Sigmoid colon (tissue), 4 donors: ENCODE data around the gene PHKA1.

Source experiments
- CTCF ChIP-seq, 4 experiments: fragments of 450-650 bp in 3 of 4; fragments of 200-600 bp in 1 of 4; IDR thresholded peaks; one replicate each; pipeline ENCODE4 v1.5.1; 2016 to 2019; ENCODE audit warnings: antibody characterized with exemption in 4 of 4, mild to moderate bottlenecking in 3 of 4, moderate library complexity in 2 of 4
- POLR2AphosphoS5 ChIP-seq, 4 donors: sonication (generic); formaldehyde crosslinking; IDR thresholded peaks; one replicate each; pipeline ENCODE4 v1.6.1; 2017; ENCODE audit warnings: antibody characterized with exemption in 4 of 4

GRCh38 chrX:72576141-72576894, 137.8 kb downstream of the PHKA1 start:
- TF ChIP-seq CTCF (IDR thresholded peaks at IDR 0.05) (no peak), POLR2AphosphoS5 (IDR thresholded peaks at IDR 0.05) (no peak)
